GM12872 (cell line): Measurements from ENCODE around the gene MAML3.

Experiments
- TF ChIP-seq, protein P1 (sequence below): IDR thresholded peaks from 3 replicates; pipeline ENCODE4 v1.5.1; 2011; ENCODE audit warnings: low read depth, mild to moderate bottlenecking, low read length, moderate library complexity; ENCODE audit not compliant: insufficient read depth

Gene MAML3

GRCh38 chr4:140098455-140099160 is 55.4 kb downstream of the MAML3 start:
- TF ChIP-seq, protein P1, sequence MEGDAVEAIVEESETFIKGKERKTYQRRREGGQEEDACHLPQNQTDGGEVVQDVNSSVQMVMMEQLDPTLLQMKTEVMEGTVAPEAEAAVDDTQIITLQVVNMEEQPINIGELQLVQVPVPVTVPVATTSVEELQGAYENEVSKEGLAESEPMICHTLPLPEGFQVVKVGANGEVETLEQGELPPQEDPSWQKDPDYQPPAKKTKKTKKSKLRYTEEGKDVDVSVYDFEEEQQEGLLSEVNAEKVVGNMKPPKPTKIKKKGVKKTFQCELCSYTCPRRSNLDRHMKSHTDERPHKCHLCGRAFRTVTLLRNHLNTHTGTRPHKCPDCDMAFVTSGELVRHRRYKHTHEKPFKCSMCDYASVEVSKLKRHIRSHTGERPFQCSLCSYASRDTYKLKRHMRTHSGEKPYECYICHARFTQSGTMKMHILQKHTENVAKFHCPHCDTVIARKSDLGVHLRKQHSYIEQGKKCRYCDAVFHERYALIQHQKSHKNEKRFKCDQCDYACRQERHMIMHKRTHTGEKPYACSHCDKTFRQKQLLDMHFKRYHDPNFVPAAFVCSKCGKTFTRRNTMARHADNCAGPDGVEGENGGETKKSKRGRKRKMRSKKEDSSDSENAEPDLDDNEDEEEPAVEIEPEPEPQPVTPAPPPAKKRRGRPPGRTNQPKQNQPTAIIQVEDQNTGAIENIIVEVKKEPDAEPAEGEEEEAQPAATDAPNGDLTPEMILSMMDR, result no peak

- TF ChIP-seq, protein P1, result no peak
These were observed 56.4 kb downstream of the MAML3 start for GRCh38 chr4:140097572-140097971.

DNA sequence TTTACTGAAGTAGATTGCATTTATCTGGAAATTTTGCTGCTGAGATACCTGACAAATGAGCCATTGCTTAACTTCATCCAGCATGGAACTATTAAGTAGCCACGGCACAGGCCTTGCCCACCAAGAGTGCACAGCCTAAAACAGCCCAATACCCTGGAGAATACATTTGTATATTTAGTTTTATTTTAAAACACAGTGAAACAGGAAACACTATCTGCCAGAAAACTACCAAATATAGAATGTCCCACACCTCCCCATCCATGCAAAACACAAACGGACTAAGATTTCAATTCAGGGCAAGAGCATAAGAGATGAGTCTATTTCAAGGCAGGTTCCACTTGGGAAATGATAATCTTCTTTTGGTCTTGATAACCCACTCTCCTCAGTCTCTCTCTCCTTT is 57.1 kb downstream of the MAML3 start:
- TF ChIP-seq, protein P1, result no peak

DNA sequence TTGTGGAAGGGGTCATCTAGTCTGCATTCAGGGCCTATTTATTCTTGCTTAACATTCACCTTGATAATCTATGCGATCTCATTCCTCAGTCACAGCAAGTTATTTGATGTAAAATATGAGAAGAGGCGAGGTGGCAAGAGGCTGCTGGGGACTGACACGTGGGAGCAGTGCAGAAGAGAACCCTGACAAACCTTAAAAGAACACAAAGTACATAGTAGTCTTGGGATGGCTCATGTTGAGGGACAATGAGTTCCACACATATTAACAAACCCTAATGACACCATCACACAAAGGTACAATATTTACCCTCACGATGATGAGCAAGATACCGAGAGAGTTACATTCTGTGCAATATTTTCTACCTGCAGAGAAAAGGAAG is 57.5 kb downstream of the MAML3 start:
- TF ChIP-seq, protein P1, result no peak

- TF ChIP-seq, protein P1, result no peak
These were observed 58.1 kb downstream of the MAML3 start for GRCh38 chr4:140095694-140096482.

GRCh38 chr4:140094438-140095420 is 59.3 kb downstream of the MAML3 start:
- TF ChIP-seq, protein P1, result no peak
